Measurements from ENCODE around the gene PRR15. TPM values are rescaled to one million over a fixed set of nuclear protein-coding genes. Genes with fewer than 3 reads are reported as not detected.
A peak's percentile ranks its signal among the peaks of the same experiment; 100 is the strongest.

The PRR15 gene
- total RNA-seq, 1 donor from 2014 or later, result 0.31 TPM

GRCh38 chr7:29569648-29570047, 6.0 kb downstream of the PRR15 start:
- no peak for DNase-seq

GRCh38 chr7:29572558-29572957, 8.9 kb downstream of the PRR15 start:
- no peak for DNase-seq

DNA sequence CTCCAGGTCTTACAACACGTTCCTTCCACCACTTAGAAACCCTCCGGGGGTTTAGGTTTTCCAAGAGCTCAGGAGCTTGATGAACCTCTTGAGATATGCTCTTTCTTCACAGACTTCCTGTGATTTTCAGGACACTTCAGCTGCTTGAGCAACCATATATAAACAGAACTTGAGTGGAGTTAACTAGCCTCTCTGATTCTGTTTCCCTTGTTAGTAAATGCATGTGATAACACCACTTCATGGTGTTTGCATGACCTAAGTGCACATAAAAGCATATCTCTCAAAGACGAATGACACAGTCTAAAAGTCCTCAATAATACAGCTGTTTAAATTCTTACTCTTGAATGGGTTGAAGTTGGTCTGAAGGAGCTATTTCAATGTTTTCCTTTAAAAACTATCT, 9.9 kb downstream of the PRR15 start:
- no peak for DNase-seq

DNA sequence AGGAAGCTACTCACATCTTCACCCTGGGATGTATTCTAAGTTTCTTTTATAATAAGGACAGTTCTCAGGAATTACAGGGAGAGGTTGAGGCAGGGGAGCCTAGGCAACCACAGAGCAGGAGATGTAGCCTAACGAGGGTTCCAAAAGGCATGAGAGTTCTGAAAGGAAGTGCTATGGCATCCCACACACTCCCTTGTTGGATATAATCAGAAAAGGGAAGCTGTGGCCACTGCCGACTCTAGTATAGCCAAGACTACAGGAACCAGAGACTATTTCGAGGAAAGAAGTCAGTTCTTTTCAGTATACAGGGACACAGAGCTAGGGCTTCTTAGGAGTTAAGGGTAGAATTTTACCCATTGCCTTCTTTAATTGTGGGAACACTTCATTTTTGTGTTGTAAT, 11.0 kb downstream of the PRR15 start:
- DNase-seq, result no peak

- no peak for DNase-seq
These were observed 23.7 kb downstream of the PRR15 start for GRCh38 chr7:29587195-29587808.

GRCh38 chr7:29588212-29588611, 24.6 kb downstream of the PRR15 start:
- no peak for DNase-seq

- DNase-seq, result peak; percentile 44
These were observed 25.5 kb downstream of the PRR15 start for GRCh38 chr7:29588900-29589696.

GRCh38 chr7:29592866-29593265, 29.2 kb downstream of the PRR15 start:
- DNase-seq, result no peak

GRCh38 chr7:29593459-29593858, 29.8 kb downstream of the PRR15 start:
- no peak for DNase-seq

- DNase-seq, result no peak
These were observed 33.1 kb downstream of the PRR15 start for GRCh38 chr7:29596593-29597178.

DNA sequence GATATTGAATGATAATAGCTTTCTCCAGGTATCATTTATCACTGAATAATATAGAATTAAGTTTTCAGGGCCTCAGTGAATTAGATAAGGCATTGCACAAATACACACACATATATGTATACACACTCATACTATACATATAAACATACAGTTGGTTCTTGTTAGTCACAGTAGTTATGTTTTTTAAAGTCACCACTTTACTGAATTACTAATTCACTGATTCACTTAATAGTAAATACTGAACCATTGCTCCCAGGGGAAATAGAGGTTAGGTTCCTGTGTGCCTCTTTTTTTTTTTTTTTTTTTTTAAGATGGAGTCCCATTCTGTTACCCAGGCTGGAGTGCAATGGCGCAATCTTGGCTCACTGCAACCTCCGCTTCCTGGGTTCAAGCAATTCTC, 33.6 kb downstream of the PRR15 start:
- DNase-seq, result no peak

DNA sequence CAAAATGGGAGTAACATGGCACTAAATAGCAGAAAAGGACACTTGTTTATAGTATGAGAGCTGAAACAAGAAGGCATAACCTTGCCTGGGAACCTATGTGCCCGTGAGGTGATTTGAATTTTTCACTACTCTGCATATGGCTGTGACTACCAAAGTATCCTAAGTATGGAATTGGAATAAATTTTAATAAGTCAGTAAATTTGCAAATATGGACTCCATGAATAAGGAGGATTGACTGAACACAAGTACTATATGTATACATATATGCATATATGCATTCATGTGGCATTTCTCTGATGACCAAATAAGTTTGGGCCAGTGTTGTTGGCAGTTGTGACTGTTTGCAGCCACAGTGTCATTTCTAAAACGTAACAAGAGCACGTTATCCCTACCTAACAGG, 34.5 kb downstream of the PRR15 start:
- no peak for DNase-seq

DNA sequence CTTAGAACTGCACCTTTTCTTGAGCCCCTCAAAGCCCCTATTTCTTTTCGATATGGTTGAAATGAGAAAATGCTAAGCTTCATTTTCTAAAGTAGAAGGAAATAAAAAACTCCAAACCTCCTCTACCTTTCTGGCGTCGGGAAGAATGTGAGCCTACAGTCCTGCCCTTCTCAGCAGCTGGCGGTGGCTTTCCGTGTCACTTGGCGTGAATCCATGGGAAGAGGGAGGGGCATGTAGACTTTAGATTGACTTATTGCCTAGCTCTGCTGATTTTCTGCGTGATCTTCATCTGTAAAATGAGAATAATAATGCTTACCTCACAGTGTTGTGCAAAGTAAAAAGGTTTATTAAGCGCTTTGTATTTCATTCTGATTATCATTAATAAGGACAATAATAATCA, 35.0 kb downstream of the PRR15 start:
- DNase-seq, result peak; percentile 64

DNA sequence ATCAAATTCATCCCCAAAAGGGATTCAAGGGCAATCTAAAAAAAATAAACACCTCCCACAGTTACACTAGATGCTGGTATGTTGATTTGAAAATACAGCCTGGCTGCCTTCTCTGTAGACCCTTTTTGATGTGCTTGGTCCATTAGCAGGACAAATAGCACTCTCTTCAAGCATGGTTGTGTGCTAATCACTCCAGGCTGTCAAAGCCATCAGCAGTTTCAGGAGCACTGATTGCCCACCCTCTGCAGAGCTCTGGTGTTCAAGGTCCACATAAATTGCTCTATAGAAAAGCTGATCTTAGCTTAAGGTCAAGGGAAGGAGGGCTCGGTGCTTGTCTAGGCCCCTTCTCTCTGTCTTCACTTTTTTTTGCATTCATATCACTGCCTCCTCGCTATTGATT, 35.4 kb downstream of the PRR15 start:
- DNase-seq, result no peak

GRCh38 chr7:29600661-29601060, 37.0 kb downstream of the PRR15 start:
- DNase-seq, result no peak

DNA sequence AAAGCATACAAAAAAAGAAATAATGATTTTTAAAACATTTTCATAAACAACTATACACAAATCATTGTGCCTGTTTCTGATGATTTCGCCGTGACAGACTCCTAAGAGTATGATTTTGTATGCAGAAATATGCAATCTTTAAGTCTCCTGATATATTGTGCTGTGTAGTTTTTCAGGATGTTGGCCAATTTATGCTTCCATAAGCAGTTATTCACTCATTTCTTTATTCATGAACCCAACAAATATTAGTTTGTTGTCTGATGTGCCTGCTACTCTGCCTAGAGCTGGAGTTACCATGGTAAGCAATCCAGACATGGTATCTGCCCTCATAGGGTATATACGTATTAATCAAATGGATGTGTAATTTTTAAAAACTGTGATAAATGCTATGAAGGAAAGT, 40.4 kb downstream of the PRR15 start:
- DNase-seq, result no peak

DNA sequence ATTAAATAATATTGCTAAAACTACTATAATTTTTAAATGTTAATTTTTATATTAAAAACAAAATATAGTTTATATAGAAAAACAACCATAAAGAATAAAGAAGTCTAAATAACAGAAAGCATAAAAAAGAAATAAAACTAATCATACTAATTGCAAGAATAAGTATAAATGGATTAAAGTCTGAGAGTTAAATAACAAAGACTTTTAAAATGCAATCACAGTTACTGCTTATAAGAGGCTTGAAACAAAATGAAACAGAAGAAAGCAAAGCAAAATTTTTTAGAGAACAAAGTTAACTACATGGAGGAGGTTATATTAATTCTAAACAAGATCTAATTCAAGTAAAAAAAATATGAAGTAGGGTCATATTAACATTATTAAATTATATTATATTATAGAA, 41.1 kb downstream of the PRR15 start:
- DNase-seq, result no peak

- DNase-seq, result peak; percentile 46
These were observed 42.0 kb downstream of the PRR15 start for GRCh38 chr7:29605671-29606070.

DNA sequence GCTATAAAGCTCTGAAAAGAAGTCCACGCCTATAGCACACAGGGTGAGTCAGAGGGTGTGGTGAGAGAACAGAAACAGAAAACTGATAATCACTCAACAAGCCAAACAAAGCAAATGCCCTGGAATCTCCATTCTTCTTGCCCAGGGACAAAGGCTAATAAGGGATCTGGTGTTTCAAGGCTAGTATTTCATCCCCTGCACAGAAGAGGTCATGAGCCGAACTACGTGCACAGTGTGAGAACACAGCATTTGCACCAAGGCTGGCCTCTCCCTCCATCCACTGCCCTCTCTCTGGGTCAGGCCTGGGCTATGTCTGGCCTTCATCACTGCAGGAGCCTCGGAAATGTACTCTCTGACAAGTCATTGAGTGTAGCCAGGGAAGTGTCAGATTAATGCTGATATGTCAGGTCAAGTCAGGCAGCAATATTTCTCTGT, 42.7 kb downstream of the PRR15 start:
- DNase-seq, result peak; percentile 51

GRCh38 chr7:29606830-29607229, 43.2 kb downstream of the PRR15 start:
- no peak for DNase-seq

GRCh38 chr7:29607259-29607658, 43.6 kb downstream of the PRR15 start:
- DNase-seq, result no peak

DNA sequence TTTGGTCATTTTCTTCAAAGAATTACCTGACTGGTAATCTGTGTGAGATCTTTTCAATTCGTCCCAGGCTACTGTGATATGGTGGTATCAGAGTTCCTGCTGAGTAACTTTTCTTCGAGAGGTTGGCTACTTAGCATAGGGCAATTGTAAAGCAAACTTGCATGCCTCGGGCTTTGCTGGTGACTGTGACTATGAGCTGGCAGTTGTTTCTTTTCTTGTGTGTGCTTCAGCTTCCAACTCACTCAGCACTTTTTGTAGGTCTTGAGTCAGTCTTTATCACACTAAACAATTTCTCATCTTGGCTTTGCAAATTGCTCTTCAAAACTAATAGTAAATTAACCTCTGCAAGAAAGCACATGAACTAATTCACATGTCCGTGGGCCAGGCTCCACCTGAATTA, 44.3 kb downstream of the PRR15 start:
- DNase-seq, result no peak

DNA sequence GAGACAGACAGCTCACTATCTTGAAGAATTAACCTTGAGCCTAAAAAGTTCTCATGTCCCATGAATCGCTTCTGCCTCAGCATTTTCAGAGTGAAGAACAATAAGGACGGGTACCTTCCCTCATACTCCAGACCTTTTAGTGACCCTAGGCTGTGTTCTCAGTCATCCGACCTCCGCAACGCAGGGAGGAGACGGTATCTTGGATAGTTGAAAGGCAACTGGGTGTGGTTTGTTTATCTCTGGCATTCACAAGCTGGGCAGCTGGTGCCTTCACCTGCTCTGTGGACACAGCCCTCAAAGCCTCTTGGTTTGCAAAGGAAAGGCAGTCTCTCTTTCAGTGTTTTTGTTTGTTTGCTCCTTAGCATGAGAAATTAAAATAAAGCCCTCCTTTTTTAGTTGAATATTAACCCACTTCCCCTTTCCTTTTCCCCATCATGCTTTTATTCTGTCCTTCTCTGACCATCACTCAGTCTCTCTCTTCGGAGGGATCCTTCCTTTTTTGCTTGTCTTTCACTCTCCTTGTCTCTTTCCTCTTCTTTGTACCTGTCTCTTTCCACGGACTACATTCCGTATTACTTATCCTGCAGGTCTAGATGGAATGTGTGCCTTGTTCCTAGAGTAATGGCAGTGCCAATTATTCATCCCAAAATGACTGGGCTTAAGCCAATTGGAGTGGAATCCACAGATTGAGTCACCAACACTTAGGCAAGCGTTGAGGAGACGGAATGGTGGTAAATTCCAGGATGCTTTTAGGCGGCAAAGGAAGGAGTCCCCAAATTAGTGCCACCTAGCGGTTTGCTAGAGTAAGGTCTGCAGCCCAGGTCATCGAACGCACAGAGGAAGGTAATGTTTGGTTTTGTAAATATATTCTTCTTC, 45.8 kb downstream of the PRR15 start:
- DNase-seq, result peak; percentile 44
